ENCODE results near the gene PRCC. TPM values are rescaled to one million over a fixed set of nuclear protein-coding genes. Genes with fewer than 3 reads are reported as not detected.

Gene PRCC, protein sequence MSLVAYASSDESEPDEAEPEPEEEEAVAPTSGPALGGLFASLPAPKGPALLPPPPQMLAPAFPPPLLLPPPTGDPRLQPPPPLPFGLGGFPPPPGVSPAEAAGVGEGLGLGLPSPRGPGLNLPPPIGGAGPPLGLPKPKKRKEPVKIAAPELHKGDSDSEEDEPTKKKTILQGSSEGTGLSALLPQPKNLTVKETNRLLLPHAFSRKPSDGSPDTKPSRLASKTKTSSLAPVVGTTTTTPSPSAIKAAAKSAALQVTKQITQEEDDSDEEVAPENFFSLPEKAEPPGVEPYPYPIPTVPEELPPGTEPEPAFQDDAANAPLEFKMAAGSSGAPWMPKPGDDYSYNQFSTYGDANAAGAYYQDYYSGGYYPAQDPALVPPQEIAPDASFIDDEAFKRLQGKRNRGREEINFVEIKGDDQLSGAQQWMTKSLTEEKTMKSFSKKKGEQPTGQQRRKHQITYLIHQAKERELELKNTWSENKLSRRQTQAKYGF
- total RNA-seq = 10 to 100 TPM; 25.1 to 44.6 (median 30.8) TPM

DNA sequence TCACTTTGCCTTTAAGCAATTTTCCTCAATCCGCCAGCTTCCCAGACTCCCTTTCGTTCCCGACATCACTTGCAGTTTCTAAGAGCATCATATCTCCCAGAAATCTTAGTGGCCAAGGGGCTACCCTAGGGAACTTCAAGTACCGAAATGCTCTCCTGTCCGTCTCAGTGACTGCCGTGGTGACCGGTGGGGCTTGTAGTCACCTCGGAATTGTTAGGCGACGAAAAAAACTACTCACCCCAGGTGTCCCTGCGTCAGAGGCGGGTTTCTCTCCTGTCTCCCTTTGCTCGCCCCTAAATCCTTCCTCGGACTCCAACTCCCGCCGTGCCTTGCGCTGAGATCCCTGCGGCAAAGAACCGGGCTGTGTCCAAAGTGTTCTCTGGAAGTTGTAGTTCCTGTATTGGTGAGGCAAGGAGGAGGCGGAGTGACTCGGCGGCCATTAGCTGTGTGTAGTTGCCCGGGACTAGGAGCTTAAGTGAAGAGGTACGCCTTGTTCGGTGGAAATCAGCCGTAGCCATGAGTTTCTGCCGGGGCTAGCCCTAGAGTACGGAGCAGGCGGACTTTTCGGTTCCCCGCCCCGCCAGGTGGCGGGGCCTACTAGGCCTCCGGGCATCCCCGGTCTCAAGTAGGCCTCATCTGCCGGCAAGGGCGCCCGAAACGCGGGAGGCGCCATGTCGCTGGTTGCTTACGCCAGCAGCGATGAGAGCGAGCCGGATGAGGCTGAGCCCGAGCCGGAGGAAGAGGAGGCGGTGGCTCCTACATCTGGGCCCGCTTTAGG lies at the start of gene PRCC:
TSS of gene PRCC (plus strand) at position 435 of the 778 bp plus-strand sequence. CDS start at position 672, 237 bp downstream.
- 0 to 1% methylated on average over 48 to 50 of the region's 50 CpGs for WGBS, 2 donors
- DNase-seq (ENCODE audit: low spot score in 2 of 2) = peak; percentile 92 to 97
- Histone ChIP-seq H3K36me3 (peaks cover 0 to 10% (median 0%) of the 10 kb centered on the region in 3 donors), H3K27me3 (no peaks in the 10 kb centered on the region), H3K9me3 (no peaks in the 10 kb centered on the region), H3K27ac (peak within 1 kb of the TSS; percentile 87 to 97 (median 94)), H3K4me3 (peak within 1 kb of the TSS; percentile 73 to 99 (median 90)), H3K4me1 (peaks cover 0 to 55% (median 31%) of the 10 kb centered on the region in 4 donors)
- TF ChIP-seq, protein P1, sequence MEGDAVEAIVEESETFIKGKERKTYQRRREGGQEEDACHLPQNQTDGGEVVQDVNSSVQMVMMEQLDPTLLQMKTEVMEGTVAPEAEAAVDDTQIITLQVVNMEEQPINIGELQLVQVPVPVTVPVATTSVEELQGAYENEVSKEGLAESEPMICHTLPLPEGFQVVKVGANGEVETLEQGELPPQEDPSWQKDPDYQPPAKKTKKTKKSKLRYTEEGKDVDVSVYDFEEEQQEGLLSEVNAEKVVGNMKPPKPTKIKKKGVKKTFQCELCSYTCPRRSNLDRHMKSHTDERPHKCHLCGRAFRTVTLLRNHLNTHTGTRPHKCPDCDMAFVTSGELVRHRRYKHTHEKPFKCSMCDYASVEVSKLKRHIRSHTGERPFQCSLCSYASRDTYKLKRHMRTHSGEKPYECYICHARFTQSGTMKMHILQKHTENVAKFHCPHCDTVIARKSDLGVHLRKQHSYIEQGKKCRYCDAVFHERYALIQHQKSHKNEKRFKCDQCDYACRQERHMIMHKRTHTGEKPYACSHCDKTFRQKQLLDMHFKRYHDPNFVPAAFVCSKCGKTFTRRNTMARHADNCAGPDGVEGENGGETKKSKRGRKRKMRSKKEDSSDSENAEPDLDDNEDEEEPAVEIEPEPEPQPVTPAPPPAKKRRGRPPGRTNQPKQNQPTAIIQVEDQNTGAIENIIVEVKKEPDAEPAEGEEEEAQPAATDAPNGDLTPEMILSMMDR (IDR thresholded peaks at IDR 0.05) = peak in 1 of 5 experiments; percentile 48
- peak; percentile 90 to 94 for TF ChIP-seq EP300 (IDR thresholded peaks at IDR 0.05)
- peak; percentile 12 to 53 for TF ChIP-seq POLR2A (IDR thresholded peaks at IDR 0.05)

DNA sequence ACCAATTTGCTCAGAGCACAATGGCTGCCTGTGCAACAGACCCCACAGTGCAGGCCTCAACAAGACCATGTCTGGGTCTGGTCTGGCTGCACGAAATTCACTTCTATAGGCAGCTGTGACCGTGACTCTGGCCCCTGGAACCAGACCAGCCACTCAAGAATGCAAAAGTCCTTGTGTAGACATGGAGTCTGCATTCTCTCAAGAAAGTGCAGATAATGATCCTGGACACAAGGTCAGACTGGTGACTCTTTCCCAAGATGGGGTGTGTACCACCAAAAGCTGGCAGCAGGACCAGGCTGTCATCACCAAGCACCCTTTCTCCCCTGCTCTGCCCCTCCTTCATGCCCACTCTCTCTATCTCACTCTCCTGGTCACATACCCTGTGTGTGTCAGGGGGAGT lies 46.2 kb upstream of the PRCC start:
- 64 to 68% methylated on average over 2 of the region's 2 CpGs for WGBS, 2 donors
- peaks cover 0 to 64% (median 7%) of the 10 kb centered on the region in 3 donors for H3K36me3 ChIP-seq

DNA sequence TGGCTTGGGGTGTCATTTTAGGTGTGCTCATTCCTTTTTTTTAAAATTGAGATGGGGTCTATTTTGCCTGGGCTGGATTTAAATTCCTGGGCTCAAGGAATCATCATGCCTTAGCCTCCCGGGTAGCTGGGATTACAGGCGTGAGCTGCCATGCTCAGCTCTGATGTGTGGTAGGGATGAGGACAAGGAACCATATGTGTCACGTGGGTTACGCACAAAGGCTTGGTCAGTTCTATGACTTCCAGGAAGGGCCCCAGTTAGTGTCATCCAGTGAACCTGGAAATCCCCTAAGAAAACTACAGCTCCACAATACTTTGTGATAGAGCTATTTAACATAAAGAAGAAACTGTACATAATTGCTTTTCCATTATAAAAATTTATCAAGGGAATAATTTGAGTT lies 45.8 kb upstream of the PRCC start:
- no peak overlapping the region for H3K4me3 ChIP-seq
- TF ChIP-seq EP300 (IDR thresholded peaks at IDR 0.05) (no peak), POLR2A (IDR thresholded peaks at IDR 0.05) (no peak)
- TF ChIP-seq, protein P1 (IDR thresholded peaks at IDR 0.05) = no peak
- H3K36me3 ChIP-seq = peaks cover 0 to 64% (median 7%) of the 10 kb centered on the region in 3 donors
- no peaks in the 10 kb centered on the region for H3K27me3 ChIP-seq
- H3K9me3 ChIP-seq = no peaks in the 10 kb centered on the region
- no peak for DNase-seq (ENCODE audit: low spot score in 2 of 2)
- no peak overlapping the region for H3K27ac ChIP-seq
- H3K4me1 ChIP-seq = peaks cover 0 to 27% (median 19%) of the 10 kb centered on the region in 4 donors
- WGBS, 2 donors = 70 to 88% methylated on average over 4 of the region's 4 CpGs

More for the DNA sequence above, 46.2 kb upstream of the PRCC start:
- Histone ChIP-seq H3K4me1 (peaks cover 0 to 23% (median 15%) of the 10 kb centered on the region in 4 donors), H3K27me3 (no peaks in the 10 kb centered on the region), H3K4me3 (no peak overlapping the region), H3K9me3 (no peaks in the 10 kb centered on the region), H3K27ac (no peak overlapping the region)
- no peak for DNase-seq (ENCODE audit: low spot score in 2 of 2)
- TF ChIP-seq POLR2A (IDR thresholded peaks at IDR 0.05) (no peak), EP300 (IDR thresholded peaks at IDR 0.05) (no peak)
- TF ChIP-seq, protein P1 (IDR thresholded peaks at IDR 0.05) = no peak

DNA sequence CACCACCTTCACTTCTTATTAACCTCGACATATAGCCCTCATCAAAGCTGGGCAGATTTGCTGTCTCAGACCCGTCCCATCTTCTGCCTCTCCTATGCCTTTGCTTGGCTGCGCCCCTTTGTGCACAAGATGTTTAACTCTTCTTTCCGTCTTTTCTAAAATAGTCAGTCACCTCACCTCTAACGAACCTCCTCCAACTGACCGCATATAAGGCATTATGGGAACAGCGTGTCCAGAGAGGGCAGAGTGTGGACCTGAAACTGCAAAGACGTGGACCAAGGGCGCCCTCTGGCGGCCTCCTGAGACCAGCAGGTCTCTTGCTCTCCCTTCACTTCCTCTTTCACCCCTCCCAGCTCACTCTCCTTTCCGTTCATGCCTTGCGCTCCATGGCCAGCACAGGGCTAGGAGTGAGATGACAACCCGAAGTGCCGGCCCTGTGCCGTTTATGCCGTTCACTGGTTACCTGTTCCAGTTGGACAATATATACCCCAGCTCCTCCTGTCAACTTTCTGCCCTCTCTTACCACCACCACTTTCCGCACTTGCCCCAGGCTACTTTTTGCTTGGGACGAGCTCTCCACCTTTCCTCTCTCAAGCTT lies 41.6 kb upstream of the PRCC start:
- Histone ChIP-seq H3K9me3 (no peaks in the 10 kb centered on the region), H3K27me3 (no peaks in the 10 kb centered on the region), H3K27ac (peak overlapping the region in 2 of 4 donors; percentile 5 to 38), H3K4me3 (peak overlapping the region; percentile 3 to 26 (median 20)), H3K4me1 (peaks cover 0 to 58% (median 38%) of the 10 kb centered on the region in 4 donors), H3K36me3 (peaks cover 0 to 46% (median 7%) of the 10 kb centered on the region in 3 donors)
- TF ChIP-seq POLR2A (IDR thresholded peaks at IDR 0.05) = no peak
- peak in 1 of 2 donors; percentile 52 for TF ChIP-seq EP300 (IDR thresholded peaks at IDR 0.05)
- TF ChIP-seq, protein P1 (IDR thresholded peaks at IDR 0.05) = peak; percentile 87 to 97 (median 93)
- peak; percentile 77 to 84 for DNase-seq (ENCODE audit: low spot score in 2 of 2)
- WGBS, 2 donors = 11 to 13% methylated on average over 18 of the region's 18 CpGs
